Activated T-cell treated with anti-CD3 and anti-CD28 coated beads, Interleukin-2, amount 50 U/mL, for 1 hour (primary cell): ENCODE results near the gene MITF.

Source experiments
- DNase-seq: peaks from one replicate; pipeline ENCODE4 v3.0.0-alpha.2; 2020

The MITF gene, protein sequence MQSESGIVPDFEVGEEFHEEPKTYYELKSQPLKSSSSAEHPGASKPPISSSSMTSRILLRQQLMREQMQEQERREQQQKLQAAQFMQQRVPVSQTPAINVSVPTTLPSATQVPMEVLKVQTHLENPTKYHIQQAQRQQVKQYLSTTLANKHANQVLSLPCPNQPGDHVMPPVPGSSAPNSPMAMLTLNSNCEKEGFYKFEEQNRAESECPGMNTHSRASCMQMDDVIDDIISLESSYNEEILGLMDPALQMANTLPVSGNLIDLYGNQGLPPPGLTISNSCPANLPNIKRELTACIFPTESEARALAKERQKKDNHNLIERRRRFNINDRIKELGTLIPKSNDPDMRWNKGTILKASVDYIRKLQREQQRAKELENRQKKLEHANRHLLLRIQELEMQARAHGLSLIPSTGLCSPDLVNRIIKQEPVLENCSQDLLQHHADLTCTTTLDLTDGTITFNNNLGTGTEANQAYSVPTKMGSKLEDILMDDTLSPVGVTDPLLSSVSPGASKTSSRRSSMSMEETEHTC

DNA sequence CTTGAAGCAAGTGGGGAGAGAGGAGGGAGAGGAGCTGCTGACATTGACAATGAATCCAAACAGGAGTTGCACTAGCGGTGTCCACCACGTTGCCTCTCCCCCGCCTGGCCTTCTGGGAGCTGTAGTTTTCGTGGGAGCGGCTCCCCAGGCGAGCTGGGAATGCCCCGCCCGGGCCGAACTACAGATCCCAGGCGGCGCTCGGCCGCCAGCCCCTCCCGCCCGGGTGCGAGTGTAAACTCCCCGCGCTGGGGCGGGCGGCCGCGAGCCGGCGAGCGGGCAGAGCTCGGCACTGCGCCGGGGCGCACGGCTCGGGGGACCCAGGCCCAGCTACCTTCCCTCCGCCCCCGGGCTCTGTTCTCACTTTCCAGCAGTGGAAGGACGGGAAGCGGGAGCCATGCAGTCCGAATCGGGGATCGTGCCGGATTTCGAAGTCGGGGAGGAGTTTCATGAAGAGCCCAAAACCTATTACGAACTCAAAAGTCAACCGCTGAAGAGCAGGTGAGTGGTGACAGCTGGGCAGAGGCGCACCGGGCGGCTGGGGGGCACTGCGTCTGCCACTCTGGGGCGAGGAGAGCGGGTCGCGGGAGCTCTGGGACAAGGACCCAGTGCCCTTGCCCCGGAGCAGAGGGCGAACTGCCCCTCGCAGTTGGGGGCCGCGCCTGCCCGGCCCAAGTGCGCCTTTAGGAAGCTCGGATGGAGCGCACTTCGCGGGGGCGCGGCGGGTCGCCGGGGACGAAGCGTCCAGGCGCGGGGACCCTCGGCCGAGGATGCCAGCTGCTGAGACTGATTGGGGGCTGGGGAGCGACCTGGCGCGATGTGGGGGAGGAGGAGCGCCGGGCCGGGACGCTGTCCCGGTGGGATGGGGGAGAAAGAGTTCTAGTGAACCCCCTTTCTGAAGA, at the start of gene MITF:
MITF (plus strand) TSS at position 261 of the 899 bp plus-strand sequence; CDS start at position 395, 134 bp downstream.
- DNase-seq: no peak

DNA sequence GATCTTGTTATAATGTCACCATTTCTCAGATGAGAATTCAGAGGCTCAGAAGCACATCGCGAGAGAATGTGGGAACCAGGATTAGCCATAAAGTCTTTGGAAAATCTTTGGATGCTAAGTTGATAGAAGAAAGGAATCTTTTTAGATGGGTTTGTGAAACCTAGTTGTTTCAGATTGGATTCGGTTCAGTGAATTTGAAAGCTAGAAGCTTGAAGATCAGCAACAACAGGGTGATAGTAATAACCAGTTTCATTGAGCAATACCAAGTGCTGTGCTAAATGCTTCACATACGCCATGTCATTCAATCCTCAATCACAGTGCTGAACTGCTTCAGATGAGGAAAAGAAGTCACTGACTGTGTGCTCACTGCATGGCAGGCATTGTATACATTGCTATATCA, 47.4 kb upstream of the MITF start:
- DNase-seq: no peak

DNA sequence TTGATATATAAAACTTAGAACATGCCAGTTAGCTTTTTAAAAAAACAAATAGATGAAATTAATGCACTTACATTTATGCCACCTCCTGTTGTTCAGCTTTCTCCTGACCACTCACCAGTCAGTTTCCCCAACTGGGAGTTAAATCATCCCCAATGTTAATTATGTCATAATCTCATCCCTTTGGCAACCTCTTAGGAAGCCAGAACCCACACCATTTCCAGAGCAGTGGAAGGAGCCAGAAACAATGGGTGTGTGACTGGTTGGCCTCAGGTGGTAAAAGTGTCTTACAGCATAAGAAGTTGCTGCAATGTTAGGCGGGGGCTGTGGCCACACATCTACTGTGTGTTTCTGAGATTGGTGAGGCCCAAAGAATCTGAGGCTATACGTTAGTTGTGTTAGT, 46.5 kb upstream of the MITF start:
- no peak for DNase-seq

DNA sequence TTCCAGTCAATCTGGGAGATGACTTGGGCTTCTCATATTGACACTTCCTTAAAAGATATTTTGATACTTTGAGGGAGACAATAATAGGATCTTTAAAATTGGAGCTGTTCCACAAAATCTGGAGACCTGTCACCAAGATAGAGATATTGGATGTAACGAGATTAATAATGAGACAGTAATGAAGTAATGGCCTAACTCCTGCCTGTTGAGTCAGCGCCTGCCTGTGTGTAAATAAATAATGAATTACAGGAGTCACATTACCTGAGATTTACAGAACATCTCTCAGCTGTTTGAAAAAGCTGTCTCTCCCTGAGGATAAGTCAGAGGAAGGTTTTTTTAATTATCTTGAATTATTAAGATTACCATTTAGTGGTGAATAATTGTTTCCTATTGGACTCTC, 43.8 kb upstream of the MITF start:
- no peak for DNase-seq

DNA sequence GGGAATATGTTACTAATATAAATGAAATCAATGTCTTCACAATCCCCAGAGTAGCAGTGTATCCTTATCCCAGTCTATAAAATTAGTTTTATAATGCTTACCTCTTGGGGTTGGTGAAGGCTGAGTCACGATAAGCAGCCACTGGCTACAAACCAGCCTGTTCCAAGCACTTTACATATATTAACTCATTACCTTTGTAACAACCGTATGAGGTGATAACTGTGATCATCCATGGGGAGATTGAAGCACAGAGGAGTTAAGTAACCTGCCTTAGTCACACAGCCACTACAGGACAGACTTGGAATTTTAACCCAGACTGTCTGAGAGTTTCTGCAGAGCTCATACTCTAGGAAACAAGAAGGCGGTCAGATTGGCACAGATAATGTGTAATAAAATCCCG, 43.3 kb upstream of the MITF start:
- DNase-seq: no peak

DNA sequence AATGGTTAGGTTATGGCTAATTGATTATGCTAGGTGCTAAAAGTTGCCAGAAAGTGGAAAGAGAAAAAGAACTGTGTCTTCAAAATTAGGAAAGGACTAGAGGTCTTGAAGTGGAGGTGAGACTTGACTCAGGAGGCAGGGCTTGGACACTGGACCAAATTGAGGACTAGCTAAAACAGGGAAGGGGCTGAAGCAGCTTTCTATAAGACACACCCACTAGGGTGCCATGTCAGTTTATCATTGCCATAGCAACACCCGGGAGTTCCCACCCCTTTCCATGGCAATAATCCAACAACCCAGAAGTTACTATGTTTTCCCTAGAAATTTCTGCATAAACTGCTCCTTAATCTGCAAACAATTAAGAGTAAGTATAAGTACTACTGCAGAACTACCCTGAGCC, 42.9 kb upstream of the MITF start:
- DNase-seq: no peak

DNA sequence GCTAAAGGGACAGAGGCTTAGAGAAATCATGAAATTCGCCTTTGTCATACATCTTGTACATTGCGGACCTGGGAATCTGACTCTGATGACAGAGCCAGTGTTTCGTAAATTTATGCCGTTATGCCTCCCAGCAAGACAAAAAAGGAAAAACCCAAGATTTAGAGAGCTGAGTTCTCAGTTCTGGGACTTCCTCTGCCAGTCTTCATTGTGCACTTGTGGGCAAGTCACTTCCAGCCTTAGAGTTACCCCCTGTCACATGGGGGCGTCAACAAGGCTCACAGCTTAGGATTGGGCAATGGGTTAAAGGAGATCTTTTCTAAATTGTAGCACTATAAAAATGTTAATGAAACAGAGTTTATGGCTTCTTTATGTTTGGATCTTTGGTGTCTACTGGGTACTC, 41.9 kb upstream of the MITF start:
- no peak for DNase-seq

DNA sequence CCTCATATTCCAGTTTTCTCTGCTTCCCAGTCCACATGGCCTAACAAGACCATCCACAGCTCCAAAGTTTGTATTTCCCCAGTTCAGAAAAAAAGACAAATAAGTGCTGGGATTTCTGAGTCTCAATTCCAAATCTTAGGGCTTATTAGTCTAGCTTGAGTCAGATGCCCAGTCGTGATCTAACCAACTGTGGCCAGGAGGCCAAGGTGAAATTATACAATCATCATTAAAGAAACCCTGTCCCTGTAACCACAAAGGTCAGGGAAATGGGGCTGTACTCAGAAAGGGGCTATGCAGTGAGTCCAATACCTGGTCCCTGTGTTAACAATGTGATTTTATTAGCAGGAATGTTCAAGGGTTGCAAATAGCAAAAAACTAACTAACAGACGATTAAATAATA, 40.5 kb upstream of the MITF start:
- no peak for DNase-seq

DNA sequence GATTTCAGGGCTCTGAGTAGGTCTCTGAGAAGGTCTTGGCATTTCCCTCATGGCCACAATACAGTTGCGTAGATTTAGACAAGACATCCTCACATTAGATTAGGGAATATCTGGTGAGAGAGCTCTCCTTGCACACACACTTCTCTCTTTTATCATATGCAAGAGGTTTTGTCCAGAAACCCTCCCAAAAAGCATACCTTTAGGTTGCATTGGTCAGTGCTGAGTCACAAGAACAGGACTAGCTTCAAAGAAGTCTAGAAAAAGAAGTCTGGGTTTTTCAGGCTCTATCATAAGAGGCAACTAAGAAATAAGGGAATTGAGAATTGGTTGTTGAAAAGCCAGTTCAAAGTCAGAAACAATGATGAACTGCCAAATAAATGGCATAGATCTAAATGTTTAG, 40.1 kb upstream of the MITF start:
- no peak for DNase-seq

DNA sequence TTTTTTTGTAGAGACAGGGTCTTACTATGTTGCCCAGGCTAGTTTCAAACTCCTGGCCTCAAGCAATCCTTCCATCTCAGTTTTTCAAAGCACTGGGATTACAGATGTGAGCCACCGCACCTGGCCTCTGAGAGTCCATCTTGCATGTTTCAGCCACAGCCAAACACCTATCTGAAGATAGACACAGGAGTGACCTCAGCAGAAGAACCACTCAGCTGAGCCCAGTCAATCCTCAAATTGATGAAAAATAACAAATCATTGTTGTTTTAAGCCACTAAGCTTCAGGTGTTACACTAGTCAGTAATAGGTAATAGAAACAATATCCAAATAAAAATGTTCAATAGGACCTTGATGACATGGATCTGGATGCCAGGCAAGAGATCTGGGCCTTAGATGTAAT, 38.3 kb upstream of the MITF start:
- DNase-seq: no peak

DNA sequence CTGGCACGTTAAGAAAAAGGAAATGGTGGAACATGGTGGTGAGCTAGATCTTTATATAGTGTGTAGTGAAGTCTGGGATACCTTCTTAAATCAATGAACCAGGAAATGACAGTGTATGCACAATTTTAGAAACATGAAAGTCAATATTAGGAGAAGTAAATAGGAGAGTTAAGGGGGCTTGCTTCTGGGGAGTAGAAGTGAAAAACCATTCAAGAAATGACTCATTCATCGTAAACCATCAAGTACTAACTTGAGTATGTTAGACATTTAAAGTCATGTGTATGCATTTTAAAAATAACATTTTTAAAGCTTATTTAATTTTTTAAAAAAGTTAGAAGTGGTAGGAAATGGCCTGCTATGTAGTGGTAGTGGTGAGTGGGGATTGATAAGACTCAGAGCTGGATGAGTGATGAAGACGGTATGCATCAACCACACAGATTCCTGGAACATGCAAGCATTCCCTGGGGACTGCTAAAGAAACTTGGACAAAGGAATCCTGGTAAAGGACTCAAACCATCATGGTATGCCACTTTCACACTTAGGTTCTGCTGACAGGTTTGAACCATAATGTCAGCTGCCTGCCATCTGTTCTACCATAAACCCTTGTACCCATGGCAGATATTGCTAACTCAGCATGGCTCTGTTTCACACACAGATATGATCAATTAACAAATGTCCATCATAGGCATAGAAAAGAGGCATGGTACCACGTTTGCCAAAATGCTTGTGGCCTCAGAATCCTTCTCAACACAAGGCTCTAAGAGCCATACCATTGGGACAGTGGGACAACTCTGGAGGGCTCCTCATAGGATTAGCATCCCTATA, 28.9 kb upstream of the MITF start:
- no peak for DNase-seq

DNA sequence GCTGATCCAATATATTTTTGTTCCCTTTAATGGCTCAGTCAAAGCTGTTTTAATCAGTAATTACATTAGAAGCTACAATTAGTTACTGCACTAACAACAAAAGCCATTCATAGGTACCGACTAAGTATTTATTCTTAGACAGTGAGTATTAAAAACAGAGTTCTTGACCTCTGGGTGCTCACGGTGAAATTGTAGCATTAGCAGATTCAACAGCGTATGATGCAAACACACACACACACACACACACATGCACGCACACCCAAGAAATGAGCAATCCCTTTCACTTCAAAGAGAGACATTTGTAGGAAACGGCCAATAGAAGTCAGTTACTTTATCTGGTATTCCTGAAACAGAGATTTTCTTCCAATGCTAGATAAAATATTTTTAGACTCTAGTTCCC, 27.0 kb upstream of the MITF start:
- no peak for DNase-seq

DNA sequence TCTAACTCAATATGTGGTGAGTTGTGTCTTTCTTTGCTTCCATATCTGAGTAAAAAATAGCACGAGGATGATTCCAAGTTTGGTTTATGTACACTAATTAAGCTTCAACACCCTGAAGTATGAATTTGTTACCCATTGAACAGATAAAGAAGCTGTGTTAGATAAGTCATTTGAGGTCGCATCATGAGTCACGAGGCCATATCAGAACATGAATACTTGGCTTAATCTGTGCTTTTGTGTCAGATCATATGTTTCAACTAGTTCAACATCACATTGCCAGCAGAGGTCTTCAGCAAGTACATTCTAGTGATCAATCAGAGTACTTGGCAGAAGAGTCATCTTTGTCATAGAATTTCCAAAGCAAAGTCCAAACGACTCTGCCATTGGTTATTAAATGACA, 26.3 kb upstream of the MITF start:
- DNase-seq: no peak

DNA sequence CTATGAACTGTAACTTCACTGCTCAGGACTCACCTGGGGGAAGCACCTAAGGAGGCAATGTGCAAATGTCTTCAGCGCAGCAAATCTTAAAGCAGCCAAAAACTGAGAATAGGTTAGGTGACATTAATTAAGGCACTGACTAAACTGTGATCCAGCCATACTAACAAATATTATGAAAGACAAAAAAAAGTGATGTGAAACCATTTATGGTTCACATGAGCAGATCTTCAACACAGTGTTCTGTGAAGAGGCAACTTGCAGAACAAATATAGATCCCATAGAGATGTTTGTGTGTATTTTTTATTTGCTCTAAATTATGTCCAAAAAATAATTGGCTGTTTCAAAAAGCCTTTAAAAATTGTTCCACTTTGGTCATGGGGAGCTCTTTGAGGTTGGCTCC, 24.1 kb upstream of the MITF start:
- DNase-seq: no peak

DNA sequence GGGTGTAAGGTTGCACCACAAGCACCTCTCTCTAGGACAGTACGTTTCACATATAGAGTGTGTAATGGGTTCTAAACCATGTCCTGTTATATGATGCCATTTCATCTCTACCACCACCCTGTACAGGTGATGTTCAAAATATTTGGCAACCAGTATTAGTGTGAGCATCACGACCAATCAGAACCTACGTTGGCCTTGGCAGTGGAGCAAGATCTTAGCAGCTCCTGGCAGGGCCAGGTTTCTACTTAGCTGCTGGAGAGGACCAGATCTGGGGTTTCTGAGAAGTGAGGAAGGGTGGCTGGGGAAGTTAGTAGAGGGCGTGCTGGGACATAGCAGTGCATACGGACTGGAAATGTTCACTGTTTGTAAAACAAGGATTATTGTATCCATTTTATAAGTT, 23.1 kb upstream of the MITF start:
- DNase-seq: no peak

DNA sequence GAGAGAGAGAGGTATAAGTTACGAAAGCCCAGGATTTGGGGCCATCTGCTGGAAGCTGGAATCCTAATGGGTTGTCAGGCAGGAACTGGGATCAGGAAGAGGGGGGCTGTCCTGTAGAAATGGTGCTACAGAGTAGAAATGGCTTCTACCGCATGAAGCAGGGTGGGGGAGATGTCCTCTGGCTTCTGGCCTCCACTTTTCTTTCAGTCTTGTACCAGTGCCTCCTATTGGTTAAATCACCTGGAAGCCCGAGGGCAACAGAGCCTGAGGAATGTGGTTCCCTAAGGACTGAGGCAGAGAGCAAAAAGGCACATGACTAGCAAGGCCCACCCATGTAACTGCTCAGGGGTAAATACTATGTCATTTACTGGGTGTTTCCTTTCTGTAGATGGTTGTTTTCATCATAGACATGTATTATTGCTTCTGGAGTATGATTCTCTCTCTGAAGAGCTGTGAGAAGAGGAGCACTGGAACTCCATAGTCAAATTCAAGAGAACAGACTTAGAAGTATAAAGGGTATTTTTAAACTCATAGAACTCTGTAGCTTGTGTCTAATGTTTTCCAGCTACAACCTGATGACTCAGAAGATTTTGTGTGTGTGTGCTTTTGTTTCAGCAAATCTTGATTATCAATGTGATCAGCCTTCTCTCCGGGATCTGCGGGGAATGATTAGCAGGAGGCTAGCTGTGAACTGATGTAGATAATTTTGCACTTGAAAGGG, 20.2 kb upstream of the MITF start:
- DNase-seq: no peak

DNA sequence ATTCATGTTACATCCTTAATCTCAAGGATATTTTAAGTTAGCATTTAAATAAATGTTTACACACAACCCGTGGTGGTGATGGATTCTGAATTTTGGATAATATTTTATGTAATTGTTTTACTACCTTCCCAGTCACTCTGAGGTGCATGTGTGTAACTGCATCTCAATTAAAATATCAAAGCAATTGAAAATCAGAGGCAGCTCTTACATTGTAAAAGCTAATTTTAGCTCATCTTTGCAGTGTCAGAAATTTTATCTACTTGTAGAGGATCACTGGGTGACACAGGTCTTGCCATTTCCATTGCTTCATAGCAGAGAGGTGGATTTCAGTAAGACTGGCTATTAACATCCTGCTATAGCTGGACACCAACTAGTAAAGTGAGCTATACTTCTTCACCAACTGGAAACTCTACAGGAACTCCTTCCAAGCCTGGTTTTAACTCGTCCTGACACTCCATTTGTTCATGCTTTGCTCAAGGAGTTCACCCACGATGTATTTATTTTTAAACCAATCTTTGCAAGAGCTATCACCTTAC, 19.6 kb upstream of the MITF start:
- DNase-seq: no peak

DNA sequence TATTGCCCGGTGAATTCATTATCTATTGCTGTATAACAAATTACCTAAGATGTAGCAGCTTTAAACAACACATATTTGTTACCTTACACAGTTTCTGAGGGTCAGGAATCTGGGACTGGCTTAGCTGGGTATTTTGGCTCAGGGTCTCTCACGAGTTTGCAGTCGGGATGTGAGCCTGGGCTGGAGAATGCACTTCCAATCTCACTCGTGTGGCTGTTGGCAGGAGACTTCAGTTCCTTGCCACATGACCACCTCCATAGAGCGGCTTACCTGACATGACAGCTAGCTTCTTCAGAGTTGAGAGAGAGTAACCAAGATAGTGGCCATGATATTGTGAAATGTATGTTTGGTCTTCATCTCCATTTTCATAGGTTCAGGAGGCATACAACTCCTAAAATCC, 18.4 kb upstream of the MITF start:
- DNase-seq: no peak

DNA sequence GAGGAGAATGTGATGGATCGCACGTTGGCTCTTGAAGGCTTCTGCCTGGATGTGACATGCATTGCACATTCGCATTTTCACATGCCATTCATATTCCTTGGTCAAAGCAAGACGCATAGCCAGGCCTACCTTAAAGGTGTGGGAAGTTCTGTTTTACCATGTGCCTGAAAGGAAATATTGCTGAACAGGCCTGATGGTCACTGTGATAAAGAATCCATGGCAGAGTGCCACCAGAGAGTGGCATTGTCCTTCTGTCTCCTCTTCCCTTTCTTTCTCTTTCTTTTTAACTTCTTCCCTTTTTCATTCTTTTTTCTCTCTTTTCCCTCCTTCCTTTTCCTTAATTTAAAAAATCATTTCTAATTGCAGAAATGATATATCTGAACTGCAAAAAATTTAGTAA, 15.9 kb upstream of the MITF start:
- DNase-seq: no peak

DNA sequence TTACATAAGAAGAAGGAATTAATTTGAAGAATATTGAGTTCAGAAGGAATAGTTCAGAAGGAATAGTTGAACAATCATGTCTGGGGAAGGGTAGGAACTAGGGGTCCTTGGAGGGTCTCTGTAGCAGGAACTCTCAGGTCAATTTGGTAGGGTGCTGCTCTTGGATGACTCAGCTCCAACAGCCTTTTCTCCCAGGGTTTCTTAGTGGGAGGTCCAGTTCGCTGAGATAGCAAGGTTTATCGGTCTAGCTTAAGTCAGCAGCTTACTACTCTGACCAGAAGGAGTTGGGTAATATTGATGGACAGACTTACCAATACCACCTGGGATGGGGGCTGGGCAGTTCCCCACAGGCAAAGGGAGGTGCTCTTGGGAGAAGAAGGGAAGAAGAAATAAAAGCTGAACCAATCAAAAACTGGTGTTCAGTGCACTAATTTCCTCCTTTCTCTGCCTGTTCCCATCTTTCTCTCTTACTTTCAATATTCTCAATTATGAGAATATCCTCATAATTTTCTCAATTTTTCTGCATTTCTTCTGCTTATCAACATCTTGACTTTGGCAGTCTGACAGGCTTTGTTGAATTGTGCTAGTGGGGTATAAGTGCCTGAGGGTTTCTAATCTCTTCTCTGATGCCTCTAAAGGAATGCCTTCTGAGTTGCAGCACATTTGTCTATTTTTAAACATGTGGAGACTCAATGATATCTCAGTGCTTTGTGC, 14.4 kb upstream of the MITF start:
- DNase-seq: no peak

DNA sequence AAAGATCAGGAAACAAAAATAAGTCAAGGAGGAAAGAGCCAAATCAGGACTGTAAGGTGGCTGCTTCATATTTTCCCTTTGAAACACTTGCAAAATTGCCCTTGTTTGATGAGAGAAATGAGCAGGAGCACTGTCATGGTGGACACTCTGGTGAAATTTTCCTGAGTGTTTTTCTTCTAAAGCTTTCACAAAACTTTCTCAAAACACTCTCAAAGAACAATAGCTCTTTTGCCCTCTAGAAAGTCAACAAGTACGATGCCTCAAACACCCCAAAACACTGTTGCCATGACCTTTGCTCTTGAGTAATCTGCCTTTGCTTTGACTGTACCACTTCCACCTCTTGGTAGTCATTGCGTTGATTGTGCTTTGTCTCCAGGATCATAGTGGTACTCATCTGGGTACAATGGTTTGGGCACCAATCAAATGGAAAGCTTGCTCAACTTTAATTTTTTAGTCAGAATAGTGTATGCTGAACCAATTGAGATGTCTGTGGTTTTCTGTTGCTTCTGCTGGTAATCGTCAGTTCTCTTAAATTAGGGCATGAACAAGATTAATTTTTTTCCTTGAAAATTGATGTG, 13.2 kb upstream of the MITF start:
- DNase-seq: no peak
